ENCODE results near the gene MLANA. TPM values are rescaled to one million over a fixed set of nuclear protein-coding genes. Genes with fewer than 3 reads are reported as not detected.
A peak's percentile ranks its signal among the peaks of the same experiment; 100 is the strongest.
"Not testable (repeated sequence)": the region's sequence is repeated elsewhere in the genome, so short reads cannot be mapped to it uniquely, and the experiment has no call there.

Gene MLANA
- total RNA-seq, 1 donor from 2014 or later = not detected

DNA sequence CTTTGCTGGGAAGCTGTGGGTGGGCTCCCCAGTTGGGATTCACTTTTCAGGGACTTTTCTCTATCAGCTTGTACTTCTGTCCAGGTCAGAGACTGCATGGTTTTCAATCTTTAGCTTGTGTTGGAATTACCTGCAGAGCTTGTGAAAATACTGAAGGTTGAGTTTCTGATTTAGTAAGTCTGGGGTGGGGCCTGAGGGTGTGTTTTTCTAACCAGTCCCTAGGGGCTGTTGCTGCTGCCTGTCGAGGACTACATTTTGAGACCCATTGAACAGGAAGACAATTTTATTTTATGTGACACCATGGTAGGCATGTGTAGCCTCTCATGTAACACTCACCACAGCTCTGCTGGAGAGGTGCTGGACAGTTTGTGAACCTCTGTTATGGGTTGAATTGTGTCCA is 14.7 kb upstream of the MLANA start:
- TF ChIP-seq, protein P1, sequence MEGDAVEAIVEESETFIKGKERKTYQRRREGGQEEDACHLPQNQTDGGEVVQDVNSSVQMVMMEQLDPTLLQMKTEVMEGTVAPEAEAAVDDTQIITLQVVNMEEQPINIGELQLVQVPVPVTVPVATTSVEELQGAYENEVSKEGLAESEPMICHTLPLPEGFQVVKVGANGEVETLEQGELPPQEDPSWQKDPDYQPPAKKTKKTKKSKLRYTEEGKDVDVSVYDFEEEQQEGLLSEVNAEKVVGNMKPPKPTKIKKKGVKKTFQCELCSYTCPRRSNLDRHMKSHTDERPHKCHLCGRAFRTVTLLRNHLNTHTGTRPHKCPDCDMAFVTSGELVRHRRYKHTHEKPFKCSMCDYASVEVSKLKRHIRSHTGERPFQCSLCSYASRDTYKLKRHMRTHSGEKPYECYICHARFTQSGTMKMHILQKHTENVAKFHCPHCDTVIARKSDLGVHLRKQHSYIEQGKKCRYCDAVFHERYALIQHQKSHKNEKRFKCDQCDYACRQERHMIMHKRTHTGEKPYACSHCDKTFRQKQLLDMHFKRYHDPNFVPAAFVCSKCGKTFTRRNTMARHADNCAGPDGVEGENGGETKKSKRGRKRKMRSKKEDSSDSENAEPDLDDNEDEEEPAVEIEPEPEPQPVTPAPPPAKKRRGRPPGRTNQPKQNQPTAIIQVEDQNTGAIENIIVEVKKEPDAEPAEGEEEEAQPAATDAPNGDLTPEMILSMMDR (conservative IDR thresholded peaks at IDR 0.05; ENCODE audit: low read depth, low read length) = no peak
- DNase-seq (ENCODE audit: low read depth) = no peak
- no peak overlapping the region for H3K4me3 ChIP-seq (ENCODE audit: low read depth, low read length)

DNA sequence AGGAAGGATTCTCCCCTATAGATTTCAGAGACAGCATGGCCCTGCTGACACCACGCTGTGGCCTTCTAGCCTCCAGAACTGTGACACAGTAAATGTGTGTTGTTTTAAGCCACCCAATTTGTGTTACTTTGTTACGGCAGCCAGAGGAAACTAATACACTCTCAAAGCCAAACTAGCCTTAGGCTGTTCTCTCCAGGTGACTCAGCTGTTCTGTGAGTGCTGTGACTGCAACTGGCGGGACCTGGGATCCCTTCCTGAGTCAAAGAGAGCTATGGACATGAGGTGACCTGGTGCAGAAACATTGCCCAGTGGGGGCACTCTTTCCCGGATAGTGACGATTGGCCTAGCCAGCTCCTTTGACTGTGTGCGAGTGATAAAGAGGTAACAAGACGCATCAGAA is 14.0 kb upstream of the MLANA start:
- no peak overlapping the region for H3K4me3 ChIP-seq (ENCODE audit: low read depth, low read length)
- TF ChIP-seq, protein P1 (conservative IDR thresholded peaks at IDR 0.05; ENCODE audit: low read depth, low read length) = no peak
- no peak for DNase-seq (ENCODE audit: low read depth)

DNA sequence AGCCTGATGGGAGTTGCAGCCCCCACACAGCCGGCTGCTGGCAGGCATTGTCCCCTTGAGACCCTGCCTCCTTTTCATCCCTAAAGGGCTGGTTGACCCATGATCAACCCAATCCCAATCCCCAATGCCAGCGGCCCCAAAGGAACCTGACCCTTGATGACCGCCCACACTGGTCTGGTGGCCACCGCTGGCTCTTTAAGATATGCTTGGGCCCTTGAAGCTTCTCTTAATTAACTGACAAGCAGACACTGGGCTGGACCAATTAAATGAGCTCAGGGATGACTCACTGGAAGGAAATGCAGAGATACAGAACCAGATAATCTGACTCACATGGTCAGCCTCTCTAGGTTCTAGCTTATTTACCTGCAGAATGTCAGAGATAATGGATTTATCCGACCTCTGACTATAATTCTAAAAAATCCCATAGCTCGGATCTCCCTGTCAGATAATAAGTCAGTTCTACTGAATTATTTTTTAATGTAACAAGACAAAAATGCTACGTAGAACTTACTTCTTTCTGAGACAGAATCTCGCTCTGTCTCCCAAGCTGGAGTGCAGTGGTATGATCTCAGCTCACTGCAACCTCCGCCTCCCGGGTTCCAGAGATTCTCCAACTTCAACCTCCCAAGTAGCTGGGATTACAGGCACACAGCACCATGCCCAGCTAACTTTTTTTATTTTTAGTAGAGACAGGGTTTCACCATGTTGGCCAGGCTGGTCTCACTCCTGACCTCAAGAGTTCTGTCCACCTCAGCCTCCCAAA is 11.1 kb upstream of the MLANA start:
- TF ChIP-seq, protein P1 (conservative IDR thresholded peaks at IDR 0.05; ENCODE audit: low read depth, low read length) = no peak
- H3K4me3 ChIP-seq (ENCODE audit: low read depth, low read length) = peak overlapping the region; percentile 11
- DNase-seq (ENCODE audit: low read depth) = peak; percentile 62

DNA sequence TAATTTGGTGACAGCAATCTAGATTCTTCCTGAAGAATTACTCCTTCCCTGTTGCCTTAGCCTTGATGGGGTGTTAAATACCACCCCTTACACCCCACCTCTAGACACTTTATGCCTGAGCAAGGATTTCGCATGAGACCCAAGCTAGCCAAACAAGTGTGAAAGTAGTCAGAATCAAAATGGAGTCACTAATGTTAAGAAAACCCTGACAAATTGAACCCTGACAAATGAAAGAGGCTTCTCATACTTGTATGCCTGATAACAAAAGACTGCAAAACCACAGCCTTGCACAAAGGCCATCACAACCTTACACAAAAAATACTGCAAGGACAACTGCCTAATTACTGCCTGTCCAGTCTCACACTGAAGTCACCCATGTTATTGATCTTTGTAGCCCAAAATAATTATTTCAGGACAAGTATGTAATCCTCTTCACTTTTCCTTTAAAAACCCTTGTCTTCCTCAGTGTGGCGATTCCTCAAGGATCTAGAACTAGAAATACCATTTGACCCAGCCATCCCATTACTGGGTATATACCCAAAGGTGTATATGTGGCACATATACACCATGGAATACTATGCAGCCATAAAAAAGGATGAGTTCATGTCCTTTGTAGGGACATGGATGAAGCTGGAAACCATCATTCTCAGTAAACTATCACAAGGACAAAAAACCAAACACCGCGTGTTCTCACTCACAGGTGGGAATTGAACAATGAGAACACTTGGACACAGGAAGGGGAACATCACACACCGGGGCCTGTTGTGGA is 8.3 kb upstream of the MLANA start:
- DNase-seq (ENCODE audit: low read depth); H3K4me3 ChIP-seq (ENCODE audit: low read depth, low read length): not testable (repeated sequence)

DNA sequence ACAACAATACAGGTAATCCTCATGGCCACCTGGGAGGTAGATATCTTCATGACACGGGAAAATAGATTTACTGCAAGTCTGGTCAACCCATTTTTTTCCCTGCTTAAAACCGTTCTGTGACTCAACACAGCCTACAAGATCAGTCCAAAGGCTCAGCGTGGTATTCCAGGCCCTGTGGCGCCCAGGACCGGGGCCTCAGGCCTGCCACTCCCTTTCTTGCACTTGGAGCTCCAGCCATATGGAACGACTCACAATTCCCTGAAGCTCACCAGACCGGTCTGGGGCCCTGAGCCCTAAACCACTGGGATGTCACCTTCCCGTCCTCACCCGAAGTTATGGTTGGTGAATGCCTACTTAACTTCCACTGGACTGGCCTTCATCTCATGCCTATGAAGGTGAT is 6.5 kb upstream of the MLANA start:
- no peak overlapping the region for H3K4me3 ChIP-seq (ENCODE audit: low read depth, low read length)
- DNase-seq (ENCODE audit: low read depth) = no peak
- TF ChIP-seq, protein P1 (conservative IDR thresholded peaks at IDR 0.05; ENCODE audit: low read depth, low read length) = no peak

DNA sequence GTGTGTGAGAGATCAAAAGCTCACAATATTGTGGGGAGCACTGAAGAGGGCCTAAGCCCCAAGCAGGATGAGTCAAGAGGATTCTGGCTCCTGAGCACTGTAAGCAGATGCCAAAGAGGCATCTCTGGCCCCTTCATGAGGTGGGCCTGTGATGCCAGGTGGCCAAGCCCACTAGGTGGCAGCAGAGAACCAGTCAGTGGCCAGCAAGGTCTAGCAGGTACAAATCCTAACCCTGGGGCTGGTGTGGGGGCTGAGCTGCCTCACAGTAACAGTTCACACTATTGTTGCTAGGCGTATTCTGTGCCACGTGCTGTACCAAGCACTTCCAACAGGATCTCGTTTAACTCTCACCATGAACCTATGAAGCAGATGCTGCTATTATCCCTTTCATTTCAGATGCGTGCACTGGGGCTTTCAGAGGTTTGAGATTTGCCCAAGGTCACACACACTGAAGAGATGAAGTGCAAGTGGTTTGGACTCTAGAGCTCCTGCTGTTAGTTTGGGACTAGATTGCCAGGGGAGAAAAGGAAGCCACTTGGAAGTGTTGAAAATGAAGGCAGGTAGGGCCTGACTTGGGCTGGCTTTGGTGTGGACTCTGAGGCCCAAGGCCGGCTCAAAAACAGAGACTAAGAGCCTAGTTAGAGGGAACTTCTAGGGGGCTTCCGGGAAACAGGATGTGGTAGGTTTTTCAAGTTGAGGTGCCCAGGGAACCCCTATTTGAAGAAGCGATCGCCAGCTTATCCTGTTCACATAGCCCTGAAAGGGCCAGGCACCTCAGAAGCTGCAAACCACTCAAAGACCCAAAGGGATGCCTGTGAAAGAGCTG is 4.4 kb upstream of the MLANA start:
- TF ChIP-seq, protein P1 (conservative IDR thresholded peaks at IDR 0.05; ENCODE audit: low read depth, low read length) = peak; percentile 98
- H3K4me3 ChIP-seq (ENCODE audit: low read depth, low read length) = no peak overlapping the region
- DNase-seq (ENCODE audit: low read depth) = no peak

Data from epithelial cell of proximal tubule (primary cell).